ENCODE data around the gene EEF1A1. TPM values are rescaled to one million over a fixed set of nuclear protein-coding genes. Genes with fewer than 3 reads are reported as not detected.
A peak's percentile ranks its signal among the peaks of the same experiment; 100 is the strongest.
"Not testable (repeated sequence)": the region's sequence is repeated elsewhere in the genome, so short reads cannot be mapped to it uniquely, and the experiment has no call there.

Gene EEF1A1
- total RNA-seq, 1 donor from 2014 or later = 8,902 TPM

- Mint-ChIP-seq H3K4me3 (ENCODE audit: unreplicated experiment) (no peak overlapping the region), H3K36me3 (ENCODE audit: low read depth) (no peaks in the 10 kb centered on the region), H3K27me3 (ENCODE audit: low read depth) (no peaks in the 10 kb centered on the region), H3K9me3 (ENCODE audit: low read depth) (no peaks in the 10 kb centered on the region), H3K27ac (ENCODE audit: unreplicated experiment) (peak overlapping the region; percentile 85), H3K4me1 (ENCODE audit: low read depth) (peaks cover 51% of the 10 kb centered on the region)
- DNase-seq (ENCODE audit: low spot score) = no peak
- TF ChIP-seq CTCF (IDR thresholded peaks at IDR 0.05) = no peak
These were observed 43.9 kb upstream of the EEF1A1 start for GRCh38 chr6:73564578-73565345.

- H3K27ac Mint-ChIP-seq (ENCODE audit: unreplicated experiment) = no peak overlapping the region
- H3K4me1 Mint-ChIP-seq (ENCODE audit: low read depth) = peaks cover 43% of the 10 kb centered on the region
- no peak overlapping the region for H3K4me3 Mint-ChIP-seq (ENCODE audit: unreplicated experiment)
- no peak for TF ChIP-seq CTCF (IDR thresholded peaks at IDR 0.05)
- no peaks in the 10 kb centered on the region for H3K9me3 Mint-ChIP-seq (ENCODE audit: low read depth)
- H3K36me3 Mint-ChIP-seq (ENCODE audit: low read depth) = no peaks in the 10 kb centered on the region
- no peak for DNase-seq (ENCODE audit: low spot score)
- H3K27me3 Mint-ChIP-seq (ENCODE audit: low read depth) = no peaks in the 10 kb centered on the region
These were observed 41.7 kb upstream of the EEF1A1 start for GRCh38 chr6:73562558-73562957.

- TF ChIP-seq CTCF (IDR thresholded peaks at IDR 0.05) = no peak
- H3K36me3 Mint-ChIP-seq (ENCODE audit: low read depth) = no peaks in the 10 kb centered on the region
- H3K9me3 Mint-ChIP-seq (ENCODE audit: low read depth) = no peaks in the 10 kb centered on the region
- H3K27me3 Mint-ChIP-seq (ENCODE audit: low read depth) = no peaks in the 10 kb centered on the region
- no peak overlapping the region for H3K4me3 Mint-ChIP-seq (ENCODE audit: unreplicated experiment)
- no peak for DNase-seq (ENCODE audit: low spot score)
- peaks cover 39% of the 10 kb centered on the region for H3K4me1 Mint-ChIP-seq (ENCODE audit: low read depth)
- H3K27ac Mint-ChIP-seq (ENCODE audit: unreplicated experiment) = no peak overlapping the region
These were observed 40.1 kb upstream of the EEF1A1 start for GRCh38 chr6:73560853-73561407.

GRCh38 chr6:73560182-73560732, 39.4 kb upstream of the EEF1A1 start:
- no peaks in the 10 kb centered on the region for H3K27me3 Mint-ChIP-seq (ENCODE audit: low read depth)
- no peaks in the 10 kb centered on the region for H3K9me3 Mint-ChIP-seq (ENCODE audit: low read depth)
- H3K4me1 Mint-ChIP-seq (ENCODE audit: low read depth) = peaks cover 32% of the 10 kb centered on the region
- H3K4me3 Mint-ChIP-seq (ENCODE audit: unreplicated experiment) = no peak overlapping the region
- no peak for TF ChIP-seq CTCF (IDR thresholded peaks at IDR 0.05)
- peak overlapping the region; percentile 17 for H3K27ac Mint-ChIP-seq (ENCODE audit: unreplicated experiment)
- no peak for DNase-seq (ENCODE audit: low spot score)
- H3K36me3 Mint-ChIP-seq (ENCODE audit: low read depth) = no peaks in the 10 kb centered on the region

GRCh38 chr6:73559399-73559794, 38.6 kb upstream of the EEF1A1 start:
- not testable (repeated sequence) for H3K27ac Mint-ChIP-seq (ENCODE audit: unreplicated experiment); H3K36me3 Mint-ChIP-seq (ENCODE audit: low read depth); DNase-seq (ENCODE audit: low spot score); H3K27me3 Mint-ChIP-seq (ENCODE audit: low read depth); H3K9me3 Mint-ChIP-seq (ENCODE audit: low read depth); H3K4me3 Mint-ChIP-seq (ENCODE audit: unreplicated experiment)
- peaks cover 26% of the 10 kb centered on the region for H3K4me1 Mint-ChIP-seq (ENCODE audit: low read depth)
